ENCODE data around the gene RNF222. TPM values are rescaled to one million over a fixed set of nuclear protein-coding genes. Genes with fewer than 3 reads are reported as not detected.

The RNF222 gene
- total and polyA plus RNA-seq, 2 of the 4 experiments (the other 2 are of a cell fraction) = not detected

GRCh38 chr17:8442310-8442709 is 44.7 kb upstream of the RNF222 start:
- no TSS peak for BruUV-seq (replicated peaks)
- H3K56ac ChIP-seq (ENCODE audit: extremely low read depth, insufficient read depth, low read length) = no peak overlapping the region
- no peak overlapping the region for H3K4ac ChIP-seq (ENCODE audit: low read depth, low read length)
- CTCF ChIA-PET = interaction anchor here (0.6 kb wide), 1 partner anchor 1090 kb away, joined by 3 read pairs; no protein-coding TSS in a partner anchor
- H4K5ac ChIP-seq (ENCODE audit: low read depth, low read length) = no peak overlapping the region
- no peak overlapping the region for H2BK20ac ChIP-seq (ENCODE audit: low read depth, low read length)
- no peak overlapping the region for H2AK5ac ChIP-seq (ENCODE audit: low read depth, low read length)
- H3K36me3 ChIP-seq (ENCODE audit: control insufficient read depth, insufficient read depth, low read length) = peaks cover 24% of the 10 kb centered on the region
- dilution Hi-C loops (cut with HindIII; ENCODE audit: low sequenced_read_pairs, unreplicated experiment) = no loop called here
- no peak overlapping the region for H2BK15ac ChIP-seq (ENCODE audit: low read depth, low read length)
- ATAC-seq (ENCODE audit: low read depth) = no peak
- H3K27ac ChIP-seq (ENCODE audit: insufficient read depth, low read length) = no peak overlapping the region
- H3K18ac ChIP-seq (ENCODE audit: low read depth, low read length) = no peak overlapping the region
- peaks cover 4% of the 10 kb centered on the region; the same call in 1 of the 2 replicates for H3K9me1 ChIP-seq (ENCODE audit: insufficient read depth, low read length)
- DNase-seq = no peak
- WGBS, 2 experiments (ENCODE audit: extremely low coverage in 2 of 2, insufficient read length in 1 of 2) = no CpG with 5 or more reads among the region's 2 CpGs
- H3K4me1 ChIP-seq (ENCODE audit: control insufficient read depth, insufficient read depth, low read length) = peaks cover 2% of the 10 kb centered on the region; the same call in 1 of the 2 replicates
- H4K8ac ChIP-seq (ENCODE audit: low read depth in 2 of 2, low read length in 2 of 2) = no peak overlapping the region
- POLR2A ChIA-PET (ENCODE audit: unreplicated experiment) = no interaction called here
- 0 out of 2 replicates have a peak overlapping the region, but pooled peaks have one; percentile 42 for H3K23ac ChIP-seq (ENCODE audit: low read depth, low read length)
- no peak overlapping the region for H3K4me2 ChIP-seq (ENCODE audit: low read depth, low read length)
- peaks cover 74% of the 10 kb centered on the region for H4K20me1 ChIP-seq (ENCODE audit: insufficient read depth, low read length)
- H2AFZ ChIP-seq (replicated peaks; ENCODE audit: low read length, poor library complexity) = no peak overlapping the region
- no peak overlapping the region for H3K14ac ChIP-seq (replicated peaks; ENCODE audit: low read depth, low read length)
- no peaks in the 10 kb centered on the region for H3K9me3 ChIP-seq (ENCODE audit: control insufficient read depth, insufficient read depth, low read length)
- in situ Hi-C loops (cut with MboI; ENCODE audit: low sequenced_read_pairs) = no loop called here
- no peak overlapping the region for H2BK5ac ChIP-seq (ENCODE audit: low read depth, low read length, poor library complexity, severe bottlenecking)
- H2AK9ac ChIP-seq (replicated peaks; ENCODE audit: low read depth, low read length, poor library complexity) = no peak overlapping the region
- H4K91ac ChIP-seq (ENCODE audit: insufficient read depth, low read depth, low read length) = no peak overlapping the region
- no peak for TF ChIP-seq SMC3 (IDR thresholded peaks at IDR 0.05; ENCODE audit: low read depth, low read length)
- no peak for TF ChIP-seq CTCF (conservative IDR thresholded peaks at IDR 0.05; ENCODE audit: low read depth, low read length)
- no peak for TF ChIP-seq CEBPB (IDR thresholded peaks at IDR 0.05; ENCODE audit: low read depth, low read length)
- TF ChIP-seq NFE2L2 (IDR thresholded peaks at IDR 0.05; ENCODE audit: low read depth, low read length) = no peak
- no peak for TF ChIP-seq CHD1 (IDR thresholded peaks at IDR 0.05; ENCODE audit: low read depth, low read length)
- no peak for TF ChIP-seq BHLHE40 (IDR thresholded peaks at IDR 0.05; ENCODE audit: low read depth, low read length)
- TF ChIP-seq, protein P1, sequence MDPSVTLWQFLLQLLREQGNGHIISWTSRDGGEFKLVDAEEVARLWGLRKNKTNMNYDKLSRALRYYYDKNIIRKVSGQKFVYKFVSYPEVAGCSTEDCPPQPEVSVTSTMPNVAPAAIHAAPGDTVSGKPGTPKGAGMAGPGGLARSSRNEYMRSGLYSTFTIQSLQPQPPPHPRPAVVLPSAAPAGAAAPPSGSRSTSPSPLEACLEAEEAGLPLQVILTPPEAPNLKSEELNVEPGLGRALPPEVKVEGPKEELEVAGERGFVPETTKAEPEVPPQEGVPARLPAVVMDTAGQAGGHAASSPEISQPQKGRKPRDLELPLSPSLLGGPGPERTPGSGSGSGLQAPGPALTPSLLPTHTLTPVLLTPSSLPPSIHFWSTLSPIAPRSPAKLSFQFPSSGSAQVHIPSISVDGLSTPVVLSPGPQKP (IDR thresholded peaks at IDR 0.05; ENCODE audit: borderline replicate concordance, low read depth, low read length) = no peak
- TF ChIP-seq USF2 (IDR thresholded peaks at IDR 0.05; ENCODE audit: low read depth, low read length) = no peak
- no peak for TF ChIP-seq MXI1 (IDR thresholded peaks at IDR 0.05; ENCODE audit: borderline replicate concordance, low read depth, low read length)
- TF ChIP-seq RCOR1 (IDR thresholded peaks at IDR 0.05; ENCODE audit: insufficient replicate concordance, low read length) = no peak
- TF ChIP-seq RFX5 (IDR thresholded peaks at IDR 0.05; ENCODE audit: low read depth, low read length) = no peak
- no peak for TF ChIP-seq MAFK (IDR thresholded peaks at IDR 0.05; ENCODE audit: low read depth, low read length)
- no peak for TF ChIP-seq RAD21 (IDR thresholded peaks at IDR 0.05; ENCODE audit: low read length)
- no peak for TF ChIP-seq POLR2A (IDR thresholded peaks at IDR 0.05; ENCODE audit: low read depth, low read length)
- TF ChIP-seq FOS (IDR thresholded peaks at IDR 0.05; ENCODE audit: low read depth, low read length) = no peak
- no peak for TF ChIP-seq MAZ (IDR thresholded peaks at IDR 0.05; ENCODE audit: borderline replicate concordance, low read depth, low read length)
- no peak overlapping the region for H2BK120ac ChIP-seq (ENCODE audit: low read depth, low read length)
- intact Hi-C loops (cut with micrococcal nuclease) = loop anchor here (5.0 kb wide), 1 partner anchor 45 kb away; no protein-coding TSS in a partner anchor
- H3K9ac ChIP-seq (ENCODE audit: low read depth, low read length) = no peak overlapping the region
- no peak overlapping the region for H3K4me3 ChIP-seq (ENCODE audit: insufficient read depth, low read depth, low read length)
- peaks cover 17 to 54% of the 10 kb centered on the region in 2 experiments for H3K79me1 ChIP-seq (ENCODE audit: low read depth in 1 of 2, low read length in 2 of 2)
- H3K27me3 ChIP-seq (ENCODE audit: control insufficient read depth, insufficient read depth, low read length) = no peaks in the 10 kb centered on the region

Data from IMR-90 (cell line).